GM23338 (cell line): ENCODE data around the gene GOLM1. TPM values are rescaled to one million over a fixed set of nuclear protein-coding genes. Genes with fewer than 3 reads are reported as not detected.
"Not testable (repeated sequence)": the region's sequence is repeated elsewhere in the genome, so short reads cannot be mapped to it uniquely, and the experiment has no call there.

ENCODE experiments used
- ATAC-seq: fragments of 200-7000 bp; cut with Tn5 transposase; 3 replicates; pipeline ENCODE4 v1.9.1; 2020
- DNase-seq: peaks from one replicate; pipeline ENCODE4 v3.0.0-alpha.2; 2015; ENCODE audit warnings: low spot score
- H2AFZ ChIP-seq: fragments of 200-600 bp; sonication (generic); 2 replicates; pipeline ENCODE4 v1.8.0; 2016; ENCODE audit warnings: antibody characterized with exemption, mild to moderate bottlenecking, moderate library complexity
- H3F3A ChIP-seq: fragments of 200-600 bp; sonication (generic); replicated peaks from 2 replicates; pipeline ENCODE4 v1.8.0; 2017; ENCODE audit warnings: antibody characterized with exemption, mixed run types, low read depth
- H3K27ac ChIP-seq: fragments of 200-600 bp; sonication (generic); 2 replicates; pipeline ENCODE4 v1.6.1; 2016; ENCODE audit warnings: low read depth
- H3K27me3 ChIP-seq: fragments of 200-600 bp; sonication (generic); 2 replicates; pipeline ENCODE4 v1.8.0; 2016; ENCODE audit warnings: mild to moderate bottlenecking, mixed run types, moderate library complexity; ENCODE audit not compliant: insufficient read depth
- H3K36me3 ChIP-seq: fragments of 200-600 bp; sonication (generic); 2 replicates; pipeline ENCODE4 v1.8.0; 2016; ENCODE audit warnings: mild to moderate bottlenecking; ENCODE audit not compliant: insufficient read depth
- H3K4me1 ChIP-seq: fragments of 200-600 bp; sonication (generic); 2 replicates; pipeline ENCODE4 v1.8.0; 2016; ENCODE audit warnings: mild to moderate bottlenecking, moderate library complexity; ENCODE audit not compliant: insufficient read depth
- H3K4me2 ChIP-seq: fragments of 200-600 bp; sonication (generic); 2 replicates; pipeline ENCODE4 v1.7.1; 2017; ENCODE audit warnings: mixed run types
- H3K4me3 ChIP-seq: fragments of 200-600 bp; sonication (generic); 2 replicates; pipeline ENCODE4 v1.6.1; 2016; ENCODE audit warnings: mixed run types
- H3K79me2 ChIP-seq: fragments of 200-600 bp; sonication (generic); replicated peaks from 2 replicates; pipeline ENCODE4 v1.8.0; 2017; ENCODE audit warnings: mild to moderate bottlenecking; ENCODE audit not compliant: insufficient read depth
- H3K9me2 ChIP-seq: fragments of 200-600 bp; sonication (generic); 2 replicates; pipeline ENCODE4 v1.8.0; 2017; ENCODE audit not compliant: insufficient read depth
- H4K20me1 ChIP-seq: fragments of 200-600 bp; sonication (generic); replicated peaks from 2 replicates; pipeline ENCODE4 v1.8.0; 2017; ENCODE audit warnings: mild to moderate bottlenecking; ENCODE audit not compliant: insufficient read depth
- H3K27ac Mint-ChIP-seq: 2 replicates; pipeline ENCODE4 v1.8.0; 2020; ENCODE audit warnings: inconsistent platforms, mild to moderate bottlenecking, moderate library complexity, mixed read lengths
- H3K27me3 Mint-ChIP-seq: 3 replicates; pipeline ENCODE4 v1.8.0; 2022; ENCODE audit warnings: low read depth, mild to moderate bottlenecking, moderate library complexity, mixed read lengths, inconsistent platforms; ENCODE audit not compliant: insufficient read depth, poor library complexity
- H3K36me3 Mint-ChIP-seq: 3 replicates; pipeline ENCODE4 v1.8.0; 2021; ENCODE audit warnings: low read depth, mild to moderate bottlenecking, inconsistent platforms, moderate library complexity, mixed read lengths
- H3K4me1 Mint-ChIP-seq: 3 replicates; pipeline ENCODE4 v1.8.0; 2020; ENCODE audit warnings: mild to moderate bottlenecking, inconsistent platforms, mixed read lengths
- H3K4me3 Mint-ChIP-seq: 3 replicates; pipeline ENCODE4 v1.8.0; 2021; ENCODE audit warnings: moderate library complexity, mild to moderate bottlenecking, inconsistent platforms, mixed read lengths
- H3K9me3 Mint-ChIP-seq: 3 replicates; pipeline ENCODE4 v1.8.0; 2020; ENCODE audit warnings: moderate library complexity, mild to moderate bottlenecking, inconsistent platforms, mixed read lengths
- NANOG ChIP-seq: IDR thresholded peaks from 2 replicates; pipeline ENCODE4 v1.6.1; 2016; ENCODE audit warnings: antibody characterized with exemption, borderline replicate concordance
- long read RNA-seq: library from polyadenylated mRNA; unstranded; transcript quantifications from one replicate; pipeline ENCODE4 v2.0.0, GENCODE V29; 2020; ENCODE audit not compliant: unreplicated experiment
- polyA plus RNA-seq: library from polyadenylated mRNA; unstranded; fragments of >200 nt; fragmentation: Nextera tagmentation; extraction: Ambion mirVana; gene quantifications from 2 replicates; pipeline ENCODE4 v1.2.1, GENCODE V29; 2016
- total RNA-seq: library from RNA; depleted of rRNA; stranded (reverse); fragments of >200 nt; shearing (Covaris generic); gene quantifications from 2 replicates; pipeline ENCODE4 v1.2.3, GENCODE V29; 2014; rRNA removed
- TF ChIP-seq, protein P1 (sequence below), 2 experiments: fragments of 200-600 bp in 1 of 2; sonication (generic) in 1 of 2; conservative IDR thresholded peaks; 2 replicates each; pipeline versions ENCODE4 v1.5.1 to v1.6.1; 2016 to 2017; ENCODE audit warnings: antibody characterized with exemption in 2 of 2, low read depth in 2 of 2, mild to moderate bottlenecking in 2 of 2, moderate library complexity in 1 of 2

The GOLM1 gene, protein sequence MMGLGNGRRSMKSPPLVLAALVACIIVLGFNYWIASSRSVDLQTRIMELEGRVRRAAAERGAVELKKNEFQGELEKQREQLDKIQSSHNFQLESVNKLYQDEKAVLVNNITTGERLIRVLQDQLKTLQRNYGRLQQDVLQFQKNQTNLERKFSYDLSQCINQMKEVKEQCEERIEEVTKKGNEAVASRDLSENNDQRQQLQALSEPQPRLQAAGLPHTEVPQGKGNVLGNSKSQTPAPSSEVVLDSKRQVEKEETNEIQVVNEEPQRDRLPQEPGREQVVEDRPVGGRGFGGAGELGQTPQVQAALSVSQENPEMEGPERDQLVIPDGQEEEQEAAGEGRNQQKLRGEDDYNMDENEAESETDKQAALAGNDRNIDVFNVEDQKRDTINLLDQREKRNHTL
- total RNA-seq = 82.1 and 92.4 TPM in 2 replicates
- polyA plus RNA-seq = 50.3 and 58.3 TPM in 2 replicates
- long read RNA-seq, transcript GOLM1-203 (10 exons, 3,046 nt) = major isoform, 31 of 48 reads
- long read RNA-seq, partial matches to known transcripts = 7 of 48 reads
- long read RNA-seq, other reads (novel, unspliced or antisense) = 9 of 48 reads

DNA sequence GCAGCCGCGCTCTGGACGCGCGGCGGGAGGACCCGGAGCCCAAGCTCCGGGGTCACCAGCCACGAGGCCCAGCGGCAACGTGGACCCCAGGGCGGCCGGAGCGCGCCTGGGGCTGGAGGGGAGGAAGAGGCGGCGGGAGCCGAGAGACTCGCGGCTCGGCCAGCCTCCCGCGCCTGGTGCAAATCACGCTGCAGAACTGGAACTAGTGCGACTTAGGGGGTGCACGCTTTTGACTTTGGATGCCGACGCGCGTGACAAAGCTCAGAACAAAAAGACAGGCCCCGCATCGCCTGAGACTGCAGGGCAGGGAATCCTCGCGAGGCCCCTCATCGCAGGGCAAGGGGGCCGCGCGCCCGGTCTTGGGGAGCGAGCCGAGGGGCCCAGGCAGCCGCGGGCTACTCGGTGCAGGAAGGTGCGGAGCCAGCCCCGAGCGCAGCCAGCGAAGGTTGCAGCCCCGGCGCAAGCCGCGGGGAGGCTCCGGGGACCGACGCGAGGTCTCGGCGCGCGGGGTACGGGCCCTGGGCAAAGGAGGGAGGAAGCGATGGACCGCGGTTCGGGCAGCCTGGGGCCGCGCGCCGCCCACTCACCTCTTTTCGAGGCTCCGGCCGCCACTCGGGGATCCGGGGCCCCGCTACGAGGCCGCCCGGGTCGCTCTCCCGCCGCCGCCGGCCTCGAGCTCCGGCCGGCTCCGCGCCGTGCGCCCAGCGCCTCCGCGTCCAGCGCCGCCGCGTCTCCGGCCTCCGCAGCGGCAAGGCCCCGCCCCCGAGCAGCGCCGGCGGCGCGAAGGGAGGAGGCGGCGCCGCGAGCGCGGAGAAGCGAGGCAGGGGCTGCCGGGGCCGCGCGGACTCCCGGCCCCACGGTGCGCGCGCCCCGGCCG lies at the start of gene GOLM1:
Gene GOLM1 (minus strand): TSS at position 735 of the 877 bp plus-strand sequence. CDS start 20,238 bp downstream, outside the sequence.
- Mint-ChIP-seq H3K4me3 (peak within 1 kb of the TSS; percentile 80), H3K27ac (peak within 1 kb of the TSS; percentile 57), H3K9me3 (no peaks in the 10 kb centered on the region), H3K36me3 (no peaks in the 10 kb centered on the region), H3K27me3 (peaks cover 15% of the 10 kb centered on the region), H3K4me1 (peaks cover 37% of the 10 kb centered on the region)
- H3K4me1 ChIP-seq = peaks cover 33% of the 10 kb centered on the region
- peak within 1 kb of the TSS; percentile 100 for H2AFZ ChIP-seq
- H3K79me2 ChIP-seq = peaks cover 49% of the 10 kb centered on the region
- H3K27me3 ChIP-seq = peaks cover 31% of the 10 kb centered on the region
- no peak for TF ChIP-seq NANOG
- TF ChIP-seq, protein P1, sequence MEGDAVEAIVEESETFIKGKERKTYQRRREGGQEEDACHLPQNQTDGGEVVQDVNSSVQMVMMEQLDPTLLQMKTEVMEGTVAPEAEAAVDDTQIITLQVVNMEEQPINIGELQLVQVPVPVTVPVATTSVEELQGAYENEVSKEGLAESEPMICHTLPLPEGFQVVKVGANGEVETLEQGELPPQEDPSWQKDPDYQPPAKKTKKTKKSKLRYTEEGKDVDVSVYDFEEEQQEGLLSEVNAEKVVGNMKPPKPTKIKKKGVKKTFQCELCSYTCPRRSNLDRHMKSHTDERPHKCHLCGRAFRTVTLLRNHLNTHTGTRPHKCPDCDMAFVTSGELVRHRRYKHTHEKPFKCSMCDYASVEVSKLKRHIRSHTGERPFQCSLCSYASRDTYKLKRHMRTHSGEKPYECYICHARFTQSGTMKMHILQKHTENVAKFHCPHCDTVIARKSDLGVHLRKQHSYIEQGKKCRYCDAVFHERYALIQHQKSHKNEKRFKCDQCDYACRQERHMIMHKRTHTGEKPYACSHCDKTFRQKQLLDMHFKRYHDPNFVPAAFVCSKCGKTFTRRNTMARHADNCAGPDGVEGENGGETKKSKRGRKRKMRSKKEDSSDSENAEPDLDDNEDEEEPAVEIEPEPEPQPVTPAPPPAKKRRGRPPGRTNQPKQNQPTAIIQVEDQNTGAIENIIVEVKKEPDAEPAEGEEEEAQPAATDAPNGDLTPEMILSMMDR (conservative IDR thresholded peaks at IDR 0.05; ENCODE audit: low read depth in 2 of 2) = peak in 1 of 2 experiments; percentile 12; a peak in 1 of 4 replicates
- no peak within 1 kb of the TSS for H3K27ac ChIP-seq
- H3F3A ChIP-seq = peaks cover 8% of the 10 kb centered on the region; the same call in 1 of the 2 replicates
- H3K36me3 ChIP-seq = no peaks in the 10 kb centered on the region
- DNase-seq = peak; percentile 81
- peak; percentile 82 for ATAC-seq
- H3K4me2 ChIP-seq = peak within 1 kb of the TSS; percentile 96
- peak within 1 kb of the TSS; percentile 95 for H3K4me3 ChIP-seq
- H3K9me2 ChIP-seq = no peaks in the 10 kb centered on the region; the same call in 1 of the 2 replicates
- H4K20me1 ChIP-seq = no peaks in the 10 kb centered on the region; the same call in none of the 2 replicates

DNA sequence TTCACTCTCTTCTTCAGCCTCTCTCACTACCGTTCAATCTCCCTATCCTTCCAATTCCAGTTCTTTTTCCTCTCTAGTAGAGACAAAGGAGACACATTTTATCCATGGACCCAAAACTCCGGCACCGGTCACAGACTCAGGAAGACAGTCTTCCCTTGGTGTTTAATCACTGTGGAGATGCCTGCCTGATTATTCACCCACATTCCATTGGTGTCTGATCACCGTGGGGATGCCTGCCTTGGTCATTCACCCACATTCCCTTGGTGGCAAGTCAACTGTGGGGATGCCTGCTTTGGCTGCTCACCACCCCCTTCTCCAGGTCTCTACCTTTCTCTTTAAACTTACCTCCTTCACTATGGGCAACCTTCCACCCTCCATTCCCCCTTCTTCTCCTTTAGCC lies 47.3 kb upstream of the GOLM1 start:
- H3K79me2 ChIP-seq, H4K20me1 ChIP-seq, H2AFZ ChIP-seq, H3K36me3 ChIP-seq, H3K27me3 ChIP-seq, H3K4me3 ChIP-seq, H3K4me2 ChIP-seq, H3K4me1 ChIP-seq, ATAC-seq, H3K9me2 ChIP-seq, H3K4me1 Mint-ChIP-seq, H3K4me3 Mint-ChIP-seq, H3F3A ChIP-seq, H3K27ac ChIP-seq, H3K27ac Mint-ChIP-seq, H3K27me3 Mint-ChIP-seq, DNase-seq: not testable (repeated sequence)
- peaks cover 12% of the 10 kb centered on the region; the same call in 2 of the 3 replicates for H3K36me3 Mint-ChIP-seq
- peaks cover 16% of the 10 kb centered on the region for H3K9me3 Mint-ChIP-seq

DNA sequence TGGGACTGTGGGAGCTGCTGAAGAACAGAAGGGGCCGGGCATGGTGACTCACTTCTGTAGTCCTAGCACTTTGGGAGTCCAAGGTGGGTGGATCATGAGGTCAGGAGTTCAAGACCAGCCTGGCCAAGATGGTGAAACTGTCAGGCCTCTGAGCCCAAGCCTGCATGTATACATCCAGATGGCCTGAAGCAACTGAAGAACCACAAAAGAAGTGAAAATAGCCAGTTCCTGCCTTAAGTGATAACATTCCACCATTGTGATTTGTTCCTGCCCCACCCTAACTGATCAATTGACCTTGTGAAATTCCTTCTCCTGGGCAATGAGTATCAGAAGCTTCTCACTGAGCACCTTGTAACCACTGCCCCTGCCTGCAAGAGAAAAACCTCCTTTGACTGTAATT lies 46.6 kb upstream of the GOLM1 start:
- H3K79me2 ChIP-seq, H4K20me1 ChIP-seq, H3K4me3 Mint-ChIP-seq, H3K27me3 Mint-ChIP-seq, H3K4me2 ChIP-seq, H3K27ac Mint-ChIP-seq, H3K4me3 ChIP-seq, H2AFZ ChIP-seq, DNase-seq, H3F3A ChIP-seq, ATAC-seq, H3K4me1 Mint-ChIP-seq, H3K27ac ChIP-seq, H3K27me3 ChIP-seq, H3K4me1 ChIP-seq, H3K9me2 ChIP-seq, H3K36me3 ChIP-seq: not testable (repeated sequence)
- Mint-ChIP-seq H3K9me3 (peaks cover 16% of the 10 kb centered on the region), H3K36me3 (peaks cover 12% of the 10 kb centered on the region; the same call in 2 of the 3 replicates)
